HG03469 (cell line): ENCODE measurements around the gene RAPGEF3.

Experiments
- ATAC-seq: cut with Tn5 transposase; IDR thresholded peaks from one replicate; pipeline ENCODE4 v1.9.1; 2021; ENCODE audit warnings: mild to moderate bottlenecking, moderate library complexity, moderate number of reproducible peaks; ENCODE audit not compliant: unreplicated experiment

RAPGEF3 gene

DNA sequence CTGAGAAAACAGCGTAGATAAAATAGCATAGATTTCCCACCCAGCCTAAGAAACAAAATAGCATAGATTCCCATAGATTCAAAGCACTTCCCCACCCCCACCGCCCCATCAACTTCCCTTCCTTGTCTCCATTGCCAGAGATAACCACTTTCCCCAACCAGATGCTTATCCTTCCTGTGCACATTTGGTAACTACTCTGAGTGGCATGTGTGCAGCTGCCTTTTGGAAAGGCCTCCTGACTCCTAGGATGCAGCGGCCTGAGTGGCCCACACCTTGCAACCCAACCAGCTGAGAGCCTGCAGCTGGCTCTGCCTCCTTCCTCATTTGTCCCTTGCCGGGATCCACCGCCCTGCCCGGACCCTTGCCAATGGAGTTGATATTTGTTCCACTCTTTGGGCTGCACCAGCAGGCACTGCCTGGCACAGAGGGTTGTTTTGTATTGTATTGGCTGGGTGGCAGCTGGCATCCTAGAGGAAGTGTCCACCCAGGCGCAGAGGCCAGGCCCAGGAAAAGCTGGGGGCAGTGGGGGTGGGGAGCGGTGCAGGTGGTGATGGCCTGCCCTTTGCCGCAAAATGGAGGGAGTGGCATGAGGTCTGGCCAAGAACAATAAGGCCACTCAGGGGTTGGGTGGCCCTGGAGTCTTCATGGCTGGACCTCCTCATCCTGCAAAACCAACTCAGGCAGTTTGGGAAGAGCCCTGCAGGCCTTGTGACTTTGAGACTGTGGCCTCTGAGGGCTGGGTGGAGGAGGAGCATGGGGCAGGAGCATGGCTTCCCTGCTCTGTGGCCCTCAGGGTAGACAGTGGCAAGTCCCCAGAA lies 19.3 kb upstream of the RAPGEF3 start:
- ATAC-seq: no peak

DNA sequence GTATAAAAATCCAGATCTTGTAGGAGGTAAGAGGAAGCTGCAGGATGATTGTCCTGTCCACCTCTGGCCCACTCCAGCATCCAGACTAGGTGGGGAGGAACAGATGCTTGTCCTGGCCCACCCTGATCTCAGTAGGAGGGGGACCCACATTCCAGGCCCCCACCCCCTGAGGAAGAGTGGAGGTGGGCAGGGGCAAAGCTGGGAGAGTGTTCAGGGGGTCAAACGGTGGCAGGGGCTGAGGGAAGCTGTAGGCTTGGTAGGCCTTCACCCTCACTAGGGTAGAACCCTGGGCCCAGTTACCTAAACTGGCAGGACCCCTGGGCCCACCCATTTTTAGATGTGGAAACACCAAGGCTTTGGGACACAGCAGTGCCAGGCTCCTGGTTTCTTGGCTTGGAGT lies 18.5 kb upstream of the RAPGEF3 start:
- ATAC-seq: no peak

DNA sequence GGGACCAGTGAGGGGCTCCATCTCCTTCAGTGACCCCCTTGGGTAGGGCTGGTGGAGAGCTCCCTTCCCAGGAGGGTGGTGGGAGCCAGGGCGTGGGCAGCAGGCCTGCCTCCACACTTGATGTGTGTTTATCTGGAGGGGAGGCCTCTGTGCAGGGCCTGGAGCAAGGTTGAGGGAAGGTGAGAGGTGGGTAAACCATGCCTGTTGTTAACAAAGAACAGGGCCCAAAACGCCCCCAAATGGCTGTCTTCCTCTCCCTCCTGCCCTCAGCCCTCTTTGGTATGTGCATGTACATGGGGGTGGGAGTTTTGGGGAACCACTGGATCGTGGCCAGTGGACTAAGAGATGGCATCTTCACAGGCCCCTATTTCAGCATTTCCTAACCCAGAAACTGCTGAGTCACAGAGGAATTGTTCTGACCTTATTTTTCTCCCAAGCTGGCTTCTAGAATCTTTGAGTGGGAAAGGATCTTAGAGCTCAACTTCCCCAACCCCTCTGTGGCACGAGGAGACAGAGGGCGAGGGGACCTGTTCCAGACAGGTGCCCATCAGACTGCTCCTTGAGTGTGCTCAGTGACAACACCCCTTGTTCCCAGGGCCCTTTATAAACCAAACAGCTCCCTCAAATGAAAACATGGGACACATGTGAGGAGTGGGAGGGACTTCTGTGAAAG lies 17.9 kb upstream of the RAPGEF3 start:
- no peak for ATAC-seq

DNA sequence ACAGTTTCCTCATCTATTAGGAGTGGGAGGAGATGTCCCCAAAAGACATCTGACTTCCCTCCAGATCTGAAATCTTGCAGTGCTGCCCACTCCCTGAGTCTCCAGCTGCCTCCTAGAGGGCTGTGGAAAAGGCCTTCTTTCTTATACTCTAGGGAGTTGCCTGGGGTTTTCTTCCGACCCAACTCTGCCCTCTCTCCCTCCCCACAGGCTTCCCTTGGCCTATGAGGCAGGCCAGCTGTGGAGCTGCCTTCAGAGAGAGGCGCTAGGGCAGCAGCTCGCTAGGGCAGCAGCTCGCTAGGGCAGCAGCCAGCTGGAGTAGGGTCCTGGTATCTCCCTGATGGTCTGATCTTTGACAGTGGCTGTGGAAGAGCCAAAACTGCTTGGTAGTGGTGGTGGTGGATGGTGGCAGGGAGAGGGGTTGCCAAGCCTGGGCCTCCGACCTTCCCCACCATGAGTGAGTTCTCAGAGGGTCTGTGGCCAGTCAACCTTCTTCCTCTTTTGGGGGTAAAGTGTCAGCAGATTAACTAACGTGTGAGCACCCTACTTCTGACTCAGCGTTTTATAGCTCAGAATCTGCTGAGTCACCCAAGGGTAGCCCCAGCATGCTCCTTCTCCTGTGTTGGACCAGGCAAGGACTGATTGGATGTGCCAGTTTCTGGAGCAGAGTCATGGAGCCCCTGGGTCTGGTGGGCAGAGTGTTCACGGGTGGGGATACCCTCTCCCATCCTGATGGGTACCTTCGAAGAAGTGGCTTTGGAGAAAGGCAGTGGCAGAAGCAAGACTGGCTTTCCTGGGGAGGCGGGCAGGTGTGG lies 16.6 kb upstream of the RAPGEF3 start:
- ATAC-seq: no peak

DNA sequence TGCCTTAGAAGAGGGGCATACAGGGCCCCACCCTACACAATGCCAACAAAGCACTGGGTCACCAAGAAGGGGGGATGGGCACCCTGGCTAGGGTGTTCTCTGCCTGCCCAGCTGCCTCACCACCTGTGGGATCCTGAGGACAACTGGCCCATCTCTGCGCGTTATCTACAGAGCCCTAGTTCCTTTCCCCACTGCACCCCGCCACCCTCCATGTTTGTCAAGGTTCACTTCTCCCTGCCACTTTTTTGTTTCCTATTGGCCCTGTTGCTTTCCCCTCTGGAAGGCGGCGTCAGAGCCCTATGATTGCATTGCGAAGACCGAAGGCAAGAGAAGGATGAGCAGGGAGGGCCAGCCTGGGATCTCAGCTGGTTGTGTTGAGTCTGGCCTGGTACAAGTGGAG lies 16.0 kb upstream of the RAPGEF3 start:
- ATAC-seq: no peak

DNA sequence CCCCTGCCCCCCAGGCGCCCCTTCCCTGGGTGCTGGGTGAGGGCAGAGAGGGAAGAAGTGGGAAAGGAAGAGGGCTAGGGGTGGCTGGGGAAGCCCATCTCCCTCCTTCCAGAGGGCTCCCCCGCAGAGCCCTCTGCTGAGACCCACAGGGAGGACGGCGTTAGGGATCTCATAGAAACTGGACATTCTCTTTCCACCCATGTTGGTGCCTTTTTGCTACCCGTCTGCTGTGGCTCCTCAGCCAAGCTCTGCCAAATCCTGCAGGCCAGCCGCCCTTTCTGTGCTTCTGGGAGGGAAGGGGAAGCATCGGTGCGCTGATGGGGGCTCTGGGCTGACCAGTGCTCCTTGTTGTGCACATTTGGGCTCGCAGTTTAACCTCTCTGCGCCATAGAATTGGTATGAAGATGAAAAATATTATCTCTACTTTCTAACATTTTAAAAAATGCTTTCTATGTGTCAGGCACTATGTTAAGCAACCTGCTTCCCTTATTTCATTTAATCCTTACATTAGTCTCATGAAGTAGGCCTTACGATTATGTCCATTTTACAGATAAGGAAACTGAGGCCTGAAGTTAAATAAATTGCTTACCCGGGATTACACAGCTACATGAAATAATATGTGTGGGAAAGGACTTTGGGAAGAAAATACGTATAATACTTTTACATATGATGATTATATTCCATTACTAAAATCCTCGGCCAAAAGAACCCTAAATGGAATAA lies 15.3 kb upstream of the RAPGEF3 start:
- ATAC-seq: no peak

DNA sequence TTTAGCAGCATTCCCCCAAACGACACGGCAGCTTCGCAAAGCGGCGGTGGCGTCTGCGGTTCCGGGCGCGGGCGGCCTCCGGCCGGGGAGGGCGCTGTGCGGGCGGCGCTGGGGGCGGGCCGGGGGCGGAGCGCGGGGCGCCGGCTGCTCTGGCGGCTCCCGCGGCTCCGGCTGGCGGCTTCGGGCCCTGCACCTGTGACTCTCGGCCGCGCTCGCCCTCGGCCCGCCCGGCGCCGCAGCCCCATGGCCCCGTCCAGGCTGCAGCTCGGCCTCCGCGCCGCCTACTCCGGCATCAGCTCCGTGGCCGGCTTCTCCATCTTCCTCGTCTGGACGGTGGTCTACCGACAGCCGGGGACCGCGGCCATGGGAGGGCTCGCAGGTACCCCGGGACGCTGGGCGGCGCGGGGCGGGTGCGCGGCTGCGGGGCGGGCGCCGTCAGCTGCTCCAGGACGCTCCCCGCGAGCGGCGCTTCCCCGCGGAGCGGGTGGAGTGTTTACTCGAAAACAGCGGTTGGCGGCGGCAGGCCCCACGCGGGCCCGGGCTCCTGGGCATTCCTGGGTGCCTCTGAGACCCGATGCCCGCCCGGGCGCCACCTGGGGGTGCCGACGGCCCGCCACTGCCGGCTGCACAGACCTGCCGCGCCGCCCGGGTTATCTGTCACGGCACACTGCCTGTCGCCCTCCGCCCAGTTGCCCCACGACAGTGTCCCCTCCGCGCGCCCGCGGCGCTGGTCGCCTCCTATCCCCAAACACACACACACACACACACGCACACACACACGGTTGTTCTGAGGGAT lies 14.6 kb upstream of the RAPGEF3 start, which contains the start of gene SLC48A1:
SLC48A1 (plus strand) TSS at position 177 of the 796 bp plus-strand sequence; CDS start at position 244, 67 bp downstream.
- peak; percentile 52 for ATAC-seq

DNA sequence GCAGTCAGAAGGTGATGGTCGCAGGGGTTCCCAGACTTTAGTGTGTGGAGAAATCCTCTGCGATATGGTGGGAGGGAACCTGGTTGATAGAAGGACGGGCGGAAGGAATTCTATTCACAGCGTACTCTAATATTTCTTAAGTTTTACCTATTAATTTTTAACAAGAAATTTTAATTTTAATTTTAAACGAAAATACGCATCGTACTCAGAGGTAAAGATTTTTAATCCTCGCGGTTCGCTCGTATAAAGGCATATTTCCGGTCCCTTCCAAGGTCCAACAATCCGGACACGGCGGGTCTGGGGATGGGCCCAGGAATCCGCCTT lies 14.0 kb upstream of the RAPGEF3 start:
- no peak for ATAC-seq

DNA sequence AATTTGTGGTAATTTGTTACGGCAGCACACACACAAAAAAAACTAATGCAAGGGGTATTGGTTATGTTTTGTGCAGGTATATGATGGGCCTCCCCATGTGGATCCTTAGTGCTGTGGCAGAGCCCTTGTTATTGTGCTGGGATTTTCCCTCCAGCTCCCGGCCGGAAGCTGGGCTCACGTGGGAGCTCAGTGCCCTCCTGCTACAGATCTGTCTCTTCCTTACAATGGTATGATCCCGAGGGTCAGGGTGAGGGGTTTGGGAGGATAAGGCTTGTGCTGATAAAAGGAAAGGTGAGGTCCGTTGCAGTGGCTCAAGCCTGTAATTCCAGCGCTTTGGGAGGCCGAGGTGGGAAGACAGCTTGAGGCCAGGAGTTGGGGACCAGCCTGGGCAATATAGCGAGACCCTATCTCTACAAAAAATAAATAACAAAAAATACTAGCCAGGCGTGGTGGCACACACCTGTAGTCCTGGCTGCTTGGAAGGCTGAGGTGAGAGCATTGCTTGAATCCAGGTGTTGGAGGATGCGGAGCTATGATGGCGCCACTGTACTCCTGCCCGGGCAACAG lies 13.5 kb upstream of the RAPGEF3 start:
- no peak for ATAC-seq

DNA sequence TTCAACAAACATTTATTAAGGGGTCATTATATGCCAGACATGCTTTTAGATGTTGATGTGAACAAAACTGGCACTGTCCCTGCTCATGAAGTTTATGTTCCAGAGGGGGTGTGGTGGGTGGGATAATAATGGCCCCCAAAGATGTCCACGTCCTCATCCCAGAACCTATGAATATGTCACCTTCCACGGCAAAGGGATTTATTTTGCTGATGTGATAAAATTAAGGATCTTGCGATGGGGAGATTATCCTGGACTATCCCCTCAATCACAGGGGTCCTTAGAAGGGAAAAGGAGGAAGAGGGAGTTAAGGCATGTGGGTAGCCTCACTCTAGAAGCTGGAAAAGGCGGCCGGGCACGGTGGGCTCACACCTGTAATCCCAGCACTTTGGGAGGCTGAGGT lies 12.6 kb upstream of the RAPGEF3 start:
- no peak for ATAC-seq

DNA sequence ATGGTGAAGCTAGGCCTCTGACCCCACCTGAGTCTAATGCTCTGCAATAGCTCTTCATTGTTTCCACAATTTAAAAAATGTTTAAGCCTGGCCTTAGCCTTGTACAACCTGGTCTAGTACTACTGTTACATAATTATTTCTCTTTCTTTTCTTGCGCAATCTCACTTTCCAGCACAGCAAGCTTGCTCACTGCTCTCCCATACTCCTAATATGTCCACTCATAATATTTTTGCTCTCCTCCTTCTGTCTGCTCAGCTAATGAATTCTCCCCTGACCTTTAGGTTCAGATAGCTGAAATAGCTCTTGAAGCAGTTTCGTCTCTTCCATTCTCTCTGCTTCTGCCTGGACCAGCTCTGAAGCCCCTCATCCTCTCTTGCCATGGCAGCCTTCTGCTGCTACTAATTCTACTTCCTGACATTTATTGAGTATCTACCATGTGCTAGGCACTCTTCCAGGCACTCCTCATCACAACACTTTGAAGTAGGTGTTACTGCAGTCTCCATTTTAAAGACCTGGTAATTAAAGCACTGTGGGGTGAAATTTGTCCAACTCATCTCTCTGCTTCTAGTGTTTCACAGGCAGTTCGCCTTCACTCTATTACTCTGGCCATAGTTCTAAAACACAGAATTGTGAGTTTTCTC lies 11.5 kb upstream of the RAPGEF3 start:
- ATAC-seq: no peak

DNA sequence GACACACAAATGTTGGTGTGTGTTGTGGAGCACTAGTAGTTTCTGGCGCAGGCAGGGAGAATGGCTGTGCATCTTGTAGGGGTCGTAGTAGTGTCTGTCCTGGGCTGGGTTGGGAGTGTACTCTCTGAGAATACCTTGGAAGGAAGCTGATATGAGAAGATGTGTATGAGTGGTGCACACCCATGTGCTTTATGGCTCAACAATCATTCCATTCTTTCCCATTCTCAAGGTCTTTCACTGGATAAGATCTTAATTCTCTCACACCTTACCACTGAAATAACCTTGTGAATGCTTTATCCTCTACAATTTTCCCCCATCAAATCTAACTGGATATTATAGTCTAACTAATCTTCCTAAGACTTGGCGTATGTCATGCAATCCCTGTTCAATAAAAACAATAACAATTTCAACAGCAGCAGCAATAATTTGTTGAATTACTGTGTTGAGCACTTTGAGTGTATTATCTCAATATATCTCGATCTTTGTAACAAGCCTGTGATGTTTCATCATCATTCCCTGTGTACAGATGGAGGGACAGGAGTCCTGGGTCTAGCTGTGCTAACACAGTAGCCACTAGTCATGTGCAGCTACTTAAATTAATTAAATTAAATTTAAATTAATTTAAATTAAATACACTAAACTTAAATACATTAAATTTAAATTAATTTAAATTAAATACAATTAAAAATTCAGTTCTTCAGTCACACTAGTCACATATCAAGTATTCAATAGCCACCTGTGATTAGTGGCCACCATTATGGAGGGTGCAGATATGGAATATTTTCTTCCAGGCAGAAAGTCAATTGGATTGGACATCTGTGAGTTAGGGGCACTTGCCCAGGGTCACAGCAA lies 10.8 kb upstream of the RAPGEF3 start:
- no peak for ATAC-seq

DNA sequence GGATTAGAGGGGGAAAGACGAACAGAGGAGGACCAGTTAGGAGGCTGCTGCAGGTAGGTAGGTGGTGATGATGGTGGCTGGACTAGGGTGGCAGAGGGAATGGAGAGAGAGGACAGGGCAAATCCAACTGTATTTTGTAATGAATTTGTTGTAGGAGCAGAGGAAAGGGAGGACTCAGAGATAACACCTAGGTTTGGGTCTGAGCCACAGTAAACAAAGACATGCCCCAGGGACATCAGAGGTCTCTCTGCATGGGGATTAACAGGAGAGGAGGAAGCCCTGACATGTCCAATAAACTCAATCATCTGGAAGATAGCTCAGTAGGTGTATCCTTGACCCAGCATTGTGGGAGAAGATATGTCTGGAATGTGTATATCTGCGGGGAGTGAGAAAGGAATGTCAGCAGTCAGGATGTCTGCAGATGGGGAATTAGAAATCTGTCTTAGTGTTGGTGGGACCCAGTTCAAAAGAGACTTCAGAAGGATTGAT lies 9.7 kb upstream of the RAPGEF3 start:
- no peak for ATAC-seq

DNA sequence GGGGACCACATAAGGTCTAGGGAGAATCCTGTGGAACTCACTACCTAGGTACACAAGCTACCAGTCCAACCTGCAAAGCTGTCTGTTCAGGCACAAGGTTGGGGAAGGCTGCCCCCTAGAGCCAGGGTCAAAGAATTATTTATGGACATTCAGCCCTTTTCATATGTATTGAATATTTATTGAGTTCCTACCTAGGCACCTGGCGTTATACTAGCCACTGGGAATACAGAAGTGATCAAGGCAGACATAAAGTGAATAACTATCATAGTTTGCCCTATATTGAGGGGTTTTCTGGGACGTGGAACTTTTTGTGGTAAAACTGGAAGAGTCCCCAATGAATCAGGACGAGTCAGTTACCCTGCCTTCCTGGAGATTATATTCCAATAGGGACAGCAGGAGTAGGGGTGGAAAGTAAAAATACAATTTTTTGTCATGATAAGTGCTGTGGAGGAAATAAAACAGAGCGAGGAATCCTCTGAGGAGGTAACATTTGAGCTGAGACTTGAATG lies 8.6 kb upstream of the RAPGEF3 start:
- ATAC-seq: no peak

DNA sequence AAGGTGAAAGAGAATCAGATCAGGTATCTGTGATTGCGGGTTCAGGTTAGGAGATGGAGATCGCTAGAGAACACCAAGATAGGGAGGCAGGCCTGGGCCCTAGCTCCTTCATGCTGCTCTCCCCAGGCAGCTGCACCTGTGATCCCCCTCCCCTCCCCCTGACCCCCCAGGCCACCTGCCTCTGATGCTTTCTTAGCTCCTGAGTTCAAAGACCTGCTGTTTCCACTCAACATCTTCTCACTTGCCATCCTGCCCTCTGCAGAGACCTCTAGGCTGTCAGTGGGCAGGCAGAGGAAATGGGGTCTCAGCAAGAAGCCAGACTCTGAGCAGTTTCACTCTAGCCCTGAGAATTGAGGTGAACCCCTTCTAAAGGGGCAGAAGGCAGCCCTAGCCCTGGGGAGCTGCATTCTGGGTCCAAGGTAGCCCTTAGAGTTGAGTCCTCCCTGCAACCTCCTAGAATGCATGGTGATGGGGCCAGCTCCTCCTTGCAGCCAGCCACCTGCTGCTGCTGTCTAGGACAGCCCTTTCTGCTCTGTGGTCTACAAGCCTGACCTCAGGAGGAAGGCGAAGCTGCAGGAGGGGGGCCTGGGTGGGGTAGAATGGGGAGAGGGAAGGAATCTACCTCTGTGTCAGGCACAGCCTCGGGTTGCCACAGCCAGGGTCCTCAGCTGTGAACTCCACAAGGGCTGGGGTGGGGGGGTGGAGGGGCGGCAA lies 8.0 kb upstream of the RAPGEF3 start:
- ATAC-seq: no peak

DNA sequence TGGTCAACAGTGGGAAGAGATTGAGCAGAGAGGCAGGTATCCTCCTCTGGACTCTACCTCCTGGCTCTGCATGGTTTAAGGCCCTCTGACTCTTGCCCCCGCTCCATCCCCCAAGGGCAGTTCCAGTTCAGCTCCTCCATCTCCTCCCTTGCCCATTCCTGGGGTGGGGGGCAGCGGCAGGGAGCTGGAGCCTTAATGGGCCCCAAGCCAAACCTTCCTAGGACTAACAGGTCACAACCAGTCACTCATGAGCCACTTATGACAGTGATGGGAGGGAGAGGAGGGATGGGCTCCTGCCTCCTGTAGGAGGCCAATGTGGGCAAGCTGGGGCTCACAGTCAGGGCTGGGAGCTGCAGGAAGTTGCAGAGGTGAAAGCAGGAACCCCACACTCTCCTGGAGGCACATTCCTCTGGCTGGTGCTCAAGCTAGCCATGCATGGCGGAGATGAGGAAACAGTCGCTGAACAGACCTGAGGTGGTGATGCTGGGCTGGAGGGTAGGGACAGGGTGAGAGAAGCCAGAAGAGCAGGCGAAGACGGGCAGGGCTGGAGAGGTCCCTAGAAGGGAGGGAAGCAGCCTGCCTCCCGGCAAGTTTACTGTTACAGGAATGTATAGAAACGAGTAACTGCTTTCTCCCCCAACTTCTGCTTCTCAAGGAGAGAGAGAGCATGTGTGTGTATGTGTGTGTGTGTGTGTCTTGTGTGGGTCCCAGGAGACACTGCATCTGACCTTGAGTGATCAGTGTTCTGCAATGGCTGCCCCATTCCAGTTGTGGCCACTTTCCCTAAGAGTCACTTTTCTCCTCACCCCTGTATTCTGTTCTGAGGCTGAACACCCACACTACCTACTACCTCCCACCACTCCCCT lies 5.0 kb upstream of the RAPGEF3 start:
- no peak for ATAC-seq
